HG02970 (cell line): ENCODE data around the gene P2RY8.

Experiments used
- ATAC-seq: cut with Tn5 transposase; IDR thresholded peaks from one replicate; pipeline ENCODE4 v1.9.1; 2021; ENCODE audit warnings: mild to moderate bottlenecking, moderate library complexity, moderate number of reproducible peaks; ENCODE audit not compliant: unreplicated experiment, low FRiP score

Gene P2RY8

GRCh38 chrX:1423215-1423614 lies 113.8 kb downstream of the P2RY8 start:
- no peak for ATAC-seq

- ATAC-seq = no peak
Observed at GRCh38 chrX:1422135-1422465, 114.9 kb downstream of the P2RY8 start.

GRCh38 chrX:1421433-1422134 lies 115.4 kb downstream of the P2RY8 start:
- no peak for ATAC-seq

- ATAC-seq = no peak
Observed at GRCh38 chrX:1420371-1420770, 116.6 kb downstream of the P2RY8 start.

DNA sequence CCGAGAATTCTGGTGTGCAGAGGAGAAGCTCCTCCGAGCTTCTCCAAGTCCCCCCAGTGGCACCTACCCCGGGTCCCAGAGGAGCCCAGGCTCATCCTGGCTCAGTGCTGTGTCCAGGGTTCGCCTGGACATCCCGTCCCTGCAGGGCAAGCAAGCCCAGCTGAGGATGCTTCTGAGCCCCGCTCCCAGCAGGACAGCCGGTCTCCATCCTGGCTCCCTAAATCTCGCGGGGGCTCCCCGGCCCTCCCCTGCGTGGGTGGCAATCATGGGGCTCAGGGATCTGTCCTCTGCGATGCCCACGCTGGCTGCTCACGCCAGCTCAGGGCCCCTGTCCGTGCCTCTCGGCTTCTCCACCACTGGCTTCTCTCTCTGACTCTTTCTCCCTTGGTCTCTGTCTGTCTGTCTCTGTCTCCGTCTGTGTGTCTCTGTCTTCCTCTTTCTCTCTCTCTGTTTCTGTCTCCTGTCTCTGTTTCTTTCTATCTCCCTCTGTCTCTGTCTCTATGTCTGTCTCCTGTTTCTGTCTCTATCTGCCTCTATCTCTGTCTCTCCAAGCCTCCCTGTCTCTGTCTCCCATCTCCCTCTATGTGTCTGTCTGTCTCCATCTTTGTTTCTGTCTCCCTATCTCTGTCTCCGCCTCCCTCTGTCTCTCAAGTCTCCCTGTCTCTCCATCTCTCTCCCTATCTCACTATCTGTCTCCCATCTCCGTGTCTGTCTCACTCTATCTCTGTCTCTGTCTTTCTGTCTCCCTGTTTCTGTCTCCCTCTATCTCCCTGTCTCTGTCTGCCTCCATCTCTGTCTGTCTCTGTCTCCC lies 117.2 kb downstream of the P2RY8 start:
- no peak for ATAC-seq

GRCh38 chrX:1418901-1419544 lies 118.0 kb downstream of the P2RY8 start:
- ATAC-seq = no peak

DNA sequence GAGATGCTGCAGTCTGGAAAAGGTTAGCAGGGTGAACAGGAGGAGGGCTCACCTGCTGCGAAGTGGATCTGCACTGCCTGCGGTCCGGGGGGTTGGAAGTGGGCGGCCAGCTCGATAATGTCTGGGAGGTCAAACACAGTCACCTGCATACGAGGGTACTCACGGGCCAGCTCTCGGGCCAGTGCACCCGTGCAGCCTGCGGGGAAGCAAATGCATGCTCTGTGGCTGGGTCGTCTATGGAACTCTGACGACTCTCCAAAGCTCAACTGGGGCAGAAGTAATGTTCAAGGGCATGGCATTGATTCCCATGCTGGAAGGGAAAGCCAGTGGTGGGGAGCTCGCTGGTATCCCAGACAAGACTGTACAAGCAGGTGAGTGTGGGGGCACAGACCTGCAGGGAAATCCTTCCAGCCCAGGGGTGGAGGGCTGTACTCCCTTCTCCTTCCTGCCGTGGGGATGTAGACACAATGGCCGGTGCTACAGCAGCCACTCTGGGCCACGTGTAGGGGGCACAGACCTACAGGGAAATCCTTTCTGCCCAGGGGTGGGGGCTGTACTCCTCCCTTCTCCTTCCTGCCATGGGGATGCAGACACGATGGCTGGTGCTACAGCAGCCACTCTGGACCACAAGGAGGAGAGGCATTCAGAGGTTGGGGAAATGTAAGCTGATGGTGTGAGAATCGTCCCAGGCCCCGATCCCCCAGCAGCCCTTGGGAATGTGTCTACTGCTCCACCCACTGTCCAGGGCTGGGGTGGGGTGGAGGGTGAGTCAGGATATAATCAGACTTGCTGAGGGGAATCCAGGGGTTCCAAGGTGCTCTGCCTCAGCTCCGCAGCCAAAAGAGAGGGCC lies 118.8 kb downstream of the P2RY8 start:
- no peak for ATAC-seq

GRCh38 chrX:1416965-1417760 lies 119.8 kb downstream of the P2RY8 start:
- ATAC-seq = no peak

GRCh38 chrX:1416327-1416784 lies 120.6 kb downstream of the P2RY8 start:
- no peak for ATAC-seq
